ENCODE measurements around the gene NRN1L. TPM values are rescaled to one million over a fixed set of nuclear protein-coding genes. Genes with fewer than 3 reads are reported as not detected.
A peak's percentile ranks its signal among the peaks of the same experiment; 100 is the strongest.

Gene NRN1L
- total RNA-seq, 6 donors from 2014 or later = 1.6 to 4.2 (median 2.3) TPM; not detected in 1

- peak within 1 kb of the TSS; percentile 80 to 88 (median 84) for H3K27ac ChIP-seq
- TF ChIP-seq POLR2AphosphoS5 (IDR thresholded peaks at IDR 0.05) (peak; percentile 78 to 87), EP300 (IDR thresholded peaks at IDR 0.05) (peak in 1 of 4 donors; percentile 33), POLR2A (IDR thresholded peaks at IDR 0.05) (peak in 2 of 4 donors; percentile 69 to 78), CTCF (IDR thresholded peaks at IDR 0.05) (peak in 1 of 6 experiments; percentile 34)
- H3K27me3 ChIP-seq = no peaks in the 10 kb centered on the region
- no peaks in the 10 kb centered on the region for H3K9me3 ChIP-seq
- H3K4me1 ChIP-seq = peaks cover 21 to 34% (median 25%) of the 10 kb centered on the region in 4 donors
- peak; percentile 88 to 97 for DNase-seq
- H3K4me3 ChIP-seq = peak within 1 kb of the TSS; percentile 58 to 96 (median 77)
- WGBS, 2 donors = 2 to 7% methylated on average over 10 to 27 of the region's 72 CpGs
- peaks cover 6 to 59% (median 42%) of the 10 kb centered on the region in 4 donors for H3K36me3 ChIP-seq
- ATAC-seq (ENCODE audit: low FRiP score in 2 of 2) = peak; percentile 87 to 95
These were observed 11.9 kb upstream of the NRN1L start, which contains the start of gene EDC4 for GRCh38 chr16:67872631-67873434. EDC4 (plus strand) TSS chr16:67873052; CDS start chr16:67873262, 210 bp downstream.

- H3K27me3 ChIP-seq = no peaks in the 10 kb centered on the region
- H3K27ac ChIP-seq = peak overlapping the region; percentile 80 to 88 (median 84)
- ATAC-seq (ENCODE audit: low FRiP score in 2 of 2) = peak in 1 of 2 donors; percentile 6
- no peaks in the 10 kb centered on the region for H3K9me3 ChIP-seq
- DNase-seq = no peak
- peak overlapping the region; percentile 58 to 96 (median 77) for H3K4me3 ChIP-seq
- peaks cover 15 to 59% (median 43%) of the 10 kb centered on the region in 4 donors for H3K36me3 ChIP-seq
- TF ChIP-seq CTCF (IDR thresholded peaks at IDR 0.05) = no peak
- TF ChIP-seq POLR2AphosphoS5 (IDR thresholded peaks at IDR 0.05) = no peak
- no peak for TF ChIP-seq EP300 (IDR thresholded peaks at IDR 0.05)
- TF ChIP-seq POLR2A (IDR thresholded peaks at IDR 0.05) = no peak
- 9 to 20% methylated on average over 14 to 23 of the region's 23 CpGs for WGBS, 2 donors
- H3K4me1 ChIP-seq = peaks cover 21 to 34% (median 25%) of the 10 kb centered on the region in 4 donors
These were observed 11.0 kb upstream of the NRN1L start for GRCh38 chr16:67873435-67874370.

- Histone ChIP-seq H3K36me3 (peaks cover 18 to 62% (median 46%) of the 10 kb centered on the region in 4 donors), H3K9me3 (no peaks in the 10 kb centered on the region), H3K4me1 (peaks cover 21 to 34% (median 25%) of the 10 kb centered on the region in 4 donors), H3K27ac (peak overlapping the region in 1 of 4 donors; percentile 0), H3K27me3 (no peaks in the 10 kb centered on the region), H3K4me3 (peak overlapping the region in 3 of 4 donors; percentile 58 to 82 (median 72))
- no peak for TF ChIP-seq POLR2AphosphoS5 (IDR thresholded peaks at IDR 0.05)
- no peak for TF ChIP-seq CTCF (IDR thresholded peaks at IDR 0.05)
- no peak for TF ChIP-seq EP300 (IDR thresholded peaks at IDR 0.05)
- TF ChIP-seq POLR2A (IDR thresholded peaks at IDR 0.05) = no peak
- ATAC-seq (ENCODE audit: low FRiP score in 2 of 2) (no peak), DNase-seq (no peak)
- 33 to 67% methylated on average over 1 to 3 of the region's 3 CpGs for WGBS, 2 donors
These were observed 10.3 kb upstream of the NRN1L start for GRCh38 chr16:67874372-67874771.

GRCh38 chr16:67877064-67877463, 7.6 kb upstream of the NRN1L start:
- Histone ChIP-seq H3K9me3 (no peaks in the 10 kb centered on the region), H3K4me1 (peaks cover 21 to 34% (median 24%) of the 10 kb centered on the region in 4 donors), H3K4me3 (no peak overlapping the region), H3K36me3 (peaks cover 44 to 63% (median 60%) of the 10 kb centered on the region in 4 donors), H3K27ac (no peak overlapping the region), H3K27me3 (no peaks in the 10 kb centered on the region)
- no peak for DNase-seq
- no peak for ATAC-seq (ENCODE audit: low FRiP score in 2 of 2)
- WGBS, 2 donors = 97 to 99% methylated on average over 11 of the region's 11 CpGs
- TF ChIP-seq POLR2AphosphoS5 (IDR thresholded peaks at IDR 0.05) = no peak
- no peak for TF ChIP-seq CTCF (IDR thresholded peaks at IDR 0.05)
- TF ChIP-seq POLR2A (IDR thresholded peaks at IDR 0.05) = no peak
- TF ChIP-seq EP300 (IDR thresholded peaks at IDR 0.05) = no peak

Measured in upper lobe of left lung (tissue), 6 donors.